Measurements from ENCODE around the gene ZNF292. TPM values are rescaled to one million over a fixed set of nuclear protein-coding genes. Genes with fewer than 3 reads are reported as not detected.
"Not testable (repeated sequence)": the region's sequence is repeated elsewhere in the genome, so short reads cannot be mapped to it uniquely, and the experiment has no call there.

The ZNF292 gene
- total RNA-seq, 1 donor from 2014 or later: 63.7 TPM

DNA sequence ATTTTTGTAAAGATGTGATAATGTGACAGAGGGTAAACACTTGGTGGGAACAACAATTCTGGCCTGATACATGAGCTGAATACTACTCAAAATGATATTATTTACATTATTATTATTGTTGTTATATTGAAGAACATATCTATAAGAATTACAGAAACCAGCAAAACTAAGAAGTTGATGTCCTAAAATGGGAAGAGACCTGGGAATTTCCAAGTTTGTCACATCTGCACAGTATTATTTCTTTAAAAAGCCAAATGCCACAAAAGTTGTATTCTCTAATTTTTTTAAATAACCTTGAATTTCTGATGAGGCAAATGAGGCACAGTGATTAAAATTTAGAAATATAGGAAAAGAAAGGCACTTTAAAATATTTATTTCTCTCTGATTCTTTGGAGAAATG lies 5.0 kb upstream of the ZNF292 start:
- peaks cover 30% of the 10 kb centered on the region for H3K4me1 Mint-ChIP-seq
- DNase-seq: no peak
- H3K36me3 Mint-ChIP-seq (ENCODE audit: low read depth): peaks cover 2% of the 10 kb centered on the region
- no peak overlapping the region for H3K4me3 Mint-ChIP-seq
- H3K27ac Mint-ChIP-seq: no peak overlapping the region
- intact Hi-C loops (cut with micrococcal nuclease): loop anchor here (10.0 kb wide), 1 partner anchor 1934 kb away; the partner anchor contains the start of gene PNRC1
- no peaks in the 10 kb centered on the region for H3K9me3 Mint-ChIP-seq
- H3K27me3 Mint-ChIP-seq: peaks cover 20% of the 10 kb centered on the region

DNA sequence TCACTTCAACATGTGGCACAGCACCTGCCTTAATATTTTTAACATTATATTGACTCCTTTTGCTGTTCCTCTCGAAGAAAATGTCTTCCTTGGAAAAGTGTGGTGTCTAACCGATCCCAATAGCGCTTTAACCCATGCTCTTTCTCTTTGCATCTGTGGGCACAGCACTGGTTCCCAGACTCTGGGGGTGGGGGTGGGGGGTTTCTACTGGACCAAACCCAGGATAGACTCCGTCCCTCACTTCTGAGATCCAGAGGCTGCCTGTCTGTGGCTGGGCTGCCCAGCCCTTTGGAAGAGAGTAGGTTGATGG lies 3.9 kb upstream of the ZNF292 start:
- H3K27me3 Mint-ChIP-seq: peaks cover 18% of the 10 kb centered on the region
- peak overlapping the region; percentile 95 for H3K27ac Mint-ChIP-seq
- H3K9me3 Mint-ChIP-seq: no peaks in the 10 kb centered on the region
- H3K36me3 Mint-ChIP-seq (ENCODE audit: low read depth): peaks cover 6% of the 10 kb centered on the region
- intact Hi-C loops (cut with micrococcal nuclease): loop anchor here (10.0 kb wide), 1 partner anchor 1933 kb away; the partner anchor contains the start of gene PNRC1
- no peak for DNase-seq
- peaks cover 32% of the 10 kb centered on the region for H3K4me1 Mint-ChIP-seq
- peak overlapping the region; percentile 88 for H3K4me3 Mint-ChIP-seq

DNA sequence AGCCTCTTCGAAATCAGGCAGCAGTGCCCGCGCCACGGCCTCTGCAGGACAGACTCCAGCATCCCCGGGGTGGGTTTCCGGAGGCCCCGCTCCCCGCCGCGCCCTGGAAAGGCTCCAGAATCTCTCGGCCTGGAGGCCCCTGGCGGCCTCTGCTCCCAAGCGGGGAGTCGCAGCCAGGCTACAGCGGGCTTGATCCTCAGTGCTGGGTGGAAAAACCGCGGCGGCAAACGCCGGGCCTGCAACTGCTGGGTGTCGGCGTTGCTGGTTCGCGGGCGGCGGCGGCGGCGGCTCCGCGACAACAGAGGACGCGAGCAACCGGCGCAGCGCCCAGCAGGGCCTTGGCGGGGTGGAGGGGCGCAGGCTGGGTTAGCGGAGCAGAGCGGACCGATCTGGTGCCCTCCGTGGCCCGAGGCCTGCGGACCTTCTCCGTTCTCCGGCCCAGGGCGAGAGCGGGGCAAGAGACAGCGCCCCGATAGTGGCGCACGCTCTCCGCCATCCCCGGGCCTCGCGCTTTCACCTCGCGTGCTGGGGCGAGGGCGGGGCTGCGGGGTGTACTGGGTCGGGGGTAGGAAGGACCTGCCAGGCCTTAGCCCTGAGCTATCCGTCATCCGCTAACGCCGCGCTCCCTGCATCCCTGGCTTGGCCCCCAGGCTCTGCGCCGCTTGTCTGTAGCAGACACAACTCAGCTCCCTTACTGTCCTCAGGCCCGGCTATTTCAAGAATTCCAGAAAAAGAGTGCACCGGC lies 3.4 kb upstream of the ZNF292 start:
- H3K4me3 Mint-ChIP-seq: peak overlapping the region; percentile 88
- H3K36me3 Mint-ChIP-seq (ENCODE audit: low read depth): peaks cover 12% of the 10 kb centered on the region
- intact Hi-C loops (cut with micrococcal nuclease): loop anchor here (10.0 kb wide), 1 partner anchor 1933 kb away; the partner anchor contains the start of gene PNRC1
- H3K27ac Mint-ChIP-seq: peak overlapping the region; percentile 95
- peak; percentile 92 for DNase-seq
- peaks cover 37% of the 10 kb centered on the region for H3K4me1 Mint-ChIP-seq
- no peaks in the 10 kb centered on the region for H3K9me3 Mint-ChIP-seq
- peaks cover 14% of the 10 kb centered on the region for H3K27me3 Mint-ChIP-seq

DNA sequence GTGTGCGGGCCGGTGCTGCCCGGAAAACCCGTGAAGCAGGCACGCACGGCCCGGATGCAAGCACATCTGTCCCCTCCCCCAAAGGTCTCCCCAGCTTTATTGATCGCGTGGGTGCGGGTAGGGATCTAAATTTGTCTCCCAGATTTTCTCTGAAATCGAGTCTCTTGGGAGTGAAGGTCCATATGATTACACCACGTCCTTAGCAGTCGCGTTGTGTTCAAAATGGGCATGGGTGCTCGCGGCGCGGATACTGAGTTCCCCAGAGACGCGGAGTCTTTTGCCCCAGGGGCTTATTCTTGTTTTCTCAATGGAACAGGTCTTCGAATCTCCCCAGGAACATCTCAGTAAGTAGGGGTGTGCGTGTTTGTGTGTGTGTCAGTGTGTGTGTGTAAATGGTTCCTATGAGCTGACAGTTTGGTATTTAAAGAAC lies 2.8 kb upstream of the ZNF292 start:
- Mint-ChIP-seq H3K9me3 (no peaks in the 10 kb centered on the region), H3K27me3 (peaks cover 11% of the 10 kb centered on the region), H3K4me1 (peaks cover 38% of the 10 kb centered on the region), H3K27ac (peak overlapping the region; percentile 95), H3K4me3 (peak overlapping the region; percentile 88), H3K36me3 (ENCODE audit: low read depth) (peaks cover 13% of the 10 kb centered on the region)
- intact Hi-C loops (cut with micrococcal nuclease): loop anchor here (10.0 kb wide), 1 partner anchor 1932 kb away; the partner anchor contains the start of gene PNRC1
- no peak for DNase-seq

DNA sequence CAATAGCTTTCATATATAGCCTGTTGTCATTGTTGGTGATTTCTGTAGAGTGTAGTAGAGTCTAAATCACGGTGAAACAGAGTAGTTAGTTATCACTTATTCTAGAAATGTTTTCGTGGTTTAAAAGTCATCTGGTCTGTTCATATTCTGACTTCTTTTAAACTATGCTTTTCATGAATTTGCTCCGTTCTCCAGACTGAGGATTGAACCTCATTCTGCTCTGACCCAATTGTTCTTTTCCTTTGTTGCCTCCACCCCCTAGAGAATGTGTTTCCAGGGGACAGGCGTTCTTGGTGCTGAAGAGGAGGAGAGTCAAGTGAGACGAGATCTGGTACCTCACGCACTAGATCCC lies 748 bp upstream of the ZNF292 start:
- intact Hi-C loops (cut with micrococcal nuclease): loop anchor here (2.0 to 10.0 kb wide), 2 partner anchors 1512 to 1930 kb away; partner anchors contain the start of genes PNRC1 and SYNCRIP
- Mint-ChIP-seq H3K27me3 (peaks cover 4% of the 10 kb centered on the region), H3K9me3 (no peaks in the 10 kb centered on the region), H3K4me1 (peaks cover 45% of the 10 kb centered on the region), H3K27ac (peak overlapping the region; percentile 95), H3K4me3 (peak overlapping the region; percentile 88), H3K36me3 (ENCODE audit: low read depth) (peaks cover 18% of the 10 kb centered on the region)
- no peak for DNase-seq

DNA sequence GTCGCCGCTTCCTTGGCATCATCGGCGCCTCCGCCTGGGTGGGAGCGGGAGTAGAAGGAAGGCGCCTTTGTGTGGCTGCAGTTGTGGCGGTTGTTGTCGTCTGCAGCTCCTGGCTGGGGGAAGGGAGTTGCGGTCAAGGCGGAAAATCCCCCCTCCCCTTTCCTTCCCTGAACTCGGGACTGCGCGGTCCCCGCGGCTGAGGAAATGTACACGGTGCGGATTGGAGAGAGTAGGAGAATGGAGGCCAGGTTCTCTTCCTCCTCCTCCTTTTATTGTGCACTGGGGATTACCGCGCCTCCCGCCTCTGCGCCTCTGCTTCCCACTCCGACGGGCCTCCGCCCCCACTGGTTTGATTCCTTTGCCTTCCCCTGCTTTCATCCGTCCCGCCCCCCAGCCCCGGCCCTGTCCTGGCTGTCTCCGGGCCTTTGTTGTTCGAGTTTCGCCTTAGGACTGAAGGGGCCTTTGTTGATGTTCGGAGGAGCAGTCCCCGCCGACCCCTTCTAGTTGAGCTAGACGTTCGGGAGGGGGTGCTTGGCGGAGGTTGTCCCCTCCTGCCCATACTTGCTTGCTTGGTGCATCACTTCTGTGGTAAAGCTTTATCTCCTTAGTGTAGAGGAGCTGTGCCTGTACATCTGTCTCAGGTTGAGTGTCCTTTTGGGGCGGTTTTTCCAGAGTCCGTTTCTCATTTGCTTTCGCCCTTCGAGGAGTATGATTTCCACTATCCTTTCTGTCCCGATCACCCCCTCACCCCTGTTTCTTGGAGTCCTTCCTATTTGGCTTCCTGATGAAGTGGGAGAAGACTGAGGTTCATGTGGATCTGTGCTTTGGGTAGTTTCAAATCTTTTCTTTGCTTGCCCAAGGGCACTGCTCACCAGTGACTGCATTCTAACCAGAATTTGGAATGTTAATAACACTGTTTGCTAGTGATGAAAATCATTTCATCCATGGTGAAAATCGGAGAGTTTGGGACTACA lies 764 bp downstream of the ZNF292 start:
- Mint-ChIP-seq H3K36me3 (ENCODE audit: low read depth) (peaks cover 20% of the 10 kb centered on the region), H3K27ac (peak overlapping the region; percentile 95), H3K27me3 (peaks cover 2% of the 10 kb centered on the region), H3K4me3 (peak overlapping the region; percentile 88), H3K4me1 (peaks cover 49% of the 10 kb centered on the region), H3K9me3 (no peaks in the 10 kb centered on the region)
- peak; percentile 87 for DNase-seq
- intact Hi-C loops (cut with micrococcal nuclease): loop anchor here (1.0 to 10.0 kb wide), 12 partner anchors 26 to 1929 kb away; partner anchors contain the start of genes AKIRIN2, CFAP206, ORC3 and PNRC1

DNA sequence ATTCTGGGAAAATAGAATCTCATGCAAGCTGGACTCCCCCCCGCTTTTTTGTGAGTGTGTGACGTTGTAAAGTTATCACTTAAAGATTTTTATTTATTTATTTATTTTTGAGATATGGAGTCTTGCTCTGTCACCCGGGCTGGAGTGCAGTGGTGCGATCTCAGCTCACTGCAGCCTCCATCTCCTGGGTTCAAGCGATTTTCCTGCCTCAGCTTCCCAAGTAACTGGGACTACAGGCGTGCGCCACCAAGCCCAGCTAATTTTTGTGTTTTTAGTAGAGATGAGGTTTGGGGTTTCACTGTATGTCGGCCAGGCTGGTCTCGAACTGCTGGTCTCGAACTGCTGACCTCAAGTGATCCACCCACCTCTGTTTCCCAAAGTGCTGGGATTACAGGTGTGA lies 2.2 kb downstream of the ZNF292 start:
- not testable (repeated sequence) for H3K27me3 Mint-ChIP-seq, H3K9me3 Mint-ChIP-seq, DNase-seq, H3K27ac Mint-ChIP-seq
- H3K4me3 Mint-ChIP-seq: peak overlapping the region; percentile 63
- H3K36me3 Mint-ChIP-seq (ENCODE audit: low read depth): peaks cover 23% of the 10 kb centered on the region
- intact Hi-C loops (cut with micrococcal nuclease): loop anchor here (5.0 to 10.0 kb wide), 3 partner anchors 250 to 1927 kb away; partner anchors contain the start of genes CFAP206, PNRC1 and RNGTT
- H3K4me1 Mint-ChIP-seq: peaks cover 52% of the 10 kb centered on the region

DNA sequence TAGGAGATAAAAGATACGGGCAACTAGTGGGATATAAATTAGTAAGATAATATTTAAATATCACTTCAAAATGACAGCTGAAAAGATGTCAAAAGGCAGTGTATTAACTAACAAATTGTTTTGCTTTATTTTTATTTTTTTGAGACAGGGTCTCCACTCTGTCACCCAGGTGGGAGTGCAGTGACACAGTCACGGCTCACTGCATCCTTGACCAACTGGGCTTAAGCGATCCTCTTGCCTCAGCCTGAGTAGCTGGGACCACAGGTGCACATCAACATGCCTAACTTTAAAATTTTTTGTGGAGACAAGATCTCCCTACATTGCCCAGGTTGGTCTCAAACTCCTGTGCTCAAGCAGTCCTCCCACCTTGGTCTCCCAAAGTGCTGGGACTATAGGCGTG lies 5.9 kb downstream of the ZNF292 start:
- intact Hi-C loops (cut with micrococcal nuclease): no loop called here
- H3K4me3 Mint-ChIP-seq: no peak overlapping the region
- no peaks in the 10 kb centered on the region for H3K27me3 Mint-ChIP-seq
- H3K36me3 Mint-ChIP-seq (ENCODE audit: low read depth): peaks cover 26% of the 10 kb centered on the region
- no peaks in the 10 kb centered on the region for H3K9me3 Mint-ChIP-seq
- no peak for DNase-seq
- H3K27ac Mint-ChIP-seq: no peak overlapping the region
- H3K4me1 Mint-ChIP-seq: peaks cover 62% of the 10 kb centered on the region

DNA sequence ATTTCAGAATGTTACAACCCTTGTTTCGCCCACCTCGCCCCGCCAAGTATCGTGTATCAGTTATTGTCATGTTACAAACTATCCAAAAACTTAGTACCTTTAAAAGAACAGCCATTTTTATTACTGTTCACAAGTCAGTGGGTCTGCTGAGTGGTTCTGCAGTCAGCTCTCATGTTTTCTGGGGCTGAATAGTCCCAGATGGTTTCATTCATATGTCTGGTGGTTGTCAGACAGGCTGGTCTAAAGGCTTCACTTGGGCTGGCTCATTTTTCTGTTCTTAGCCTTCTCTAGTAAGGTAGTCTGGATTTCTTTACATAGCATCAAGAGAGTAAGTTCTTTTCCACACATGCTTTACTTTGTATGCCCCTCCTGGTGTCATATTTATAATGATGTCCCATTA lies 8.6 kb downstream of the ZNF292 start:
- peaks cover 16% of the 10 kb centered on the region for H3K36me3 Mint-ChIP-seq (ENCODE audit: low read depth)
- no peak overlapping the region for H3K4me3 Mint-ChIP-seq
- no peaks in the 10 kb centered on the region for H3K9me3 Mint-ChIP-seq
- no peak for DNase-seq
- no peaks in the 10 kb centered on the region for H3K27me3 Mint-ChIP-seq
- H3K27ac Mint-ChIP-seq: peak overlapping the region; percentile 21
- intact Hi-C loops (cut with micrococcal nuclease): no loop called here
- peaks cover 58% of the 10 kb centered on the region for H3K4me1 Mint-ChIP-seq

DNA sequence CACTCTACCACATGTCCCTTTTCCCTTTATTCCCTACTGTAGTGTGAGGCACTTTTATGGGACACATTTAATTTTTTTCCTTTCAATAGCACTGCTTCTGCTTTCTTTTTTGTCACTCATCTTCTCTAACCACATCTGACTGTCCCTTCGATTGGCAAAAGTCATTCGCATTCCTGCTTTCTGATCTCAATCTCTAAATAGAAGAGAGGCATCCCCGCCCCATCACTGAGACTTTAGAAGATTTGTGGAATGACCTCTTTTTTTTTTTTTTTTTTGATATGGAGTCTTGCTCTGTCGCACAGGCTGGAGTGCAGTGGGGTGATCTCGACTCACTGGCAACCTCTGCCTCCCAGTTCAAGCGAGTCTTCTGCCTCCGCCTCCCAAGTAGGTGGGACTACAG lies 9.1 kb downstream of the ZNF292 start:
- no peaks in the 10 kb centered on the region for H3K27me3 Mint-ChIP-seq
- H3K4me3 Mint-ChIP-seq: no peak overlapping the region
- peaks cover 15% of the 10 kb centered on the region for H3K36me3 Mint-ChIP-seq (ENCODE audit: low read depth)
- intact Hi-C loops (cut with micrococcal nuclease): no loop called here
- DNase-seq: no peak
- H3K27ac Mint-ChIP-seq: peak overlapping the region; percentile 66
- H3K9me3 Mint-ChIP-seq: no peaks in the 10 kb centered on the region
- H3K4me1 Mint-ChIP-seq: peaks cover 58% of the 10 kb centered on the region

DNA sequence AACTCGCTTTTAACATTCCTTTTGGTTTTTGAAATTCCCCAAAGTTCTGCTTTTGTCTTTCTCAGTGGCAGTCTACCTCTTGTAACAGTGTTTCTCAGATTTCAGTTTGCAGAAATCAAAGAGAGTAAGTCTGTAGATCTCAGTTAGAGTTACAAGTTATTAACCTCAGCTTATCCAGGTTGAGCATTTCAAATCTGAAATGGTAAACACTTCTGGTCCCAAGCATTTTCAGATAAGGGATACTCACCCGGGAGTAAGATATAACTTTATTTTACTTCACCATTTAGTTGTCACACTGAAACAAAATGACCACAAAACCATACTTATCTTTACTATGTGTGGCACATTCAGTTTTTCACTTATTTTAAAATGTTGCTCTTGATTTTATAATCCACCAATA lies 9.8 kb downstream of the ZNF292 start:
- DNase-seq: no peak
- intact Hi-C loops (cut with micrococcal nuclease): no loop called here
- peaks cover 15% of the 10 kb centered on the region for H3K36me3 Mint-ChIP-seq (ENCODE audit: low read depth)
- H3K4me3 Mint-ChIP-seq: no peak overlapping the region
- H3K4me1 Mint-ChIP-seq: peaks cover 54% of the 10 kb centered on the region
- peak overlapping the region; percentile 66 for H3K27ac Mint-ChIP-seq
- H3K9me3 Mint-ChIP-seq: no peaks in the 10 kb centered on the region
- no peaks in the 10 kb centered on the region for H3K27me3 Mint-ChIP-seq

DNA sequence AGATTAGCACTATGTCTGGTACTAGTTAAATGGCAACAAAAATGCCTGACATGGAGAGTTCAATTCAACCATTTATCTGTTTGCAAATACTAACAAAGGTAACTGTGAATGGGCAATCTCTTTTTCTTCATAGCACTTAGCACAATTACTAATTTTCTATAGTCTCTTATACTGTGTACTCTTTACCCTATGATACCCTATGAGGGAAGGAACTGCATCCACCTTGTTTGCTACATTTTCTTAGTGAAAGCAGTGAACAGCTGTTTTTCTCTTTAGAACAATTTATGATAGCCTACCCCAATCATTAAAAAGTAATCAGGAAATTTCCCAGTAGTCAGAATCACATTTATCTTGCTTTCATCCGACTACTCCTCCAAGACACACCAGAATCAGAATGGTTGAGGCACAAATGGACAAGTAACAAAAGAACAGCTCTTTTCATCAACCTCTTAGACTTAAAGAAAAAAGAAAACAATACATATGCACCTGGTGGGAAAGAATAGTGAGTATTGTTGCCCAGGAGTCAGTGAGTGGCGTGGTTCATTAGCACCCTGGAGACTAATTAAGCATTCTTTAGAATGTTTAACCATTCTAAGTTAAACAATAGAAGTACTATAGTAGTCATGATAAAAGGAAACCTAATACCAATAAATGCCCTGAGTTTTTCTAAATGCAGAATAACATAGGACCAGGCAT lies 16.7 kb downstream of the ZNF292 start:
- Mint-ChIP-seq H3K27ac (peak overlapping the region; percentile 8), H3K4me3 (no peak overlapping the region), H3K4me1 (peaks cover 46% of the 10 kb centered on the region), H3K9me3 (peaks cover 8% of the 10 kb centered on the region), H3K27me3 (no peaks in the 10 kb centered on the region), H3K36me3 (ENCODE audit: low read depth) (peaks cover 25% of the 10 kb centered on the region)
- intact Hi-C loops (cut with micrococcal nuclease): loop anchor here (5.0 kb wide), 1 partner anchor 40 kb away; no protein-coding TSS in a partner anchor
- no peak for DNase-seq

DNA sequence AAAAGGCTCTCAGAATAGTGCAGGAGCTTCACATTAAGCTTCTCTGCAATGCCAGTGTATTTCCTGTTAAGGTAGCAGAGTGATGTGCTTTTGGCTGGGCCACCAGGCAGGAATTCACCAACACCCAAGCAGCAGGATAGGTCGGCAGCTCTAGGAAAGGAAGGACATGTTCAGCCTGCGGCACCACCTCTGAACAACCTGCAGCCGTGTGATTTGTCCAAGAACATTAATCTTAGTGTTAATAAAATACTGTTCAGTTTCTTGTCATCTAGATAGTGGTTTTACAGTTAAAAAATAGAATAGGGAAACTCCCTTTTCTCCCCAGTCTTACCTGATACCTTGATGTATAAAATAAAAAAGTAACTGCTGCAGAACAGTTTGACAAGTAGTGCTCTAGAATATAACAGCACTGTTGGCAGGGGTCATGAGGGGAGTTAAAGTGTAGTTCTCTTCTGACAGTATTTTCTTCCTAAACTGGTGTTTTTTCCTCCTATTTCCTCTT lies 18.8 kb downstream of the ZNF292 start:
- no peak for DNase-seq
- H3K4me3 Mint-ChIP-seq: no peak overlapping the region
- H3K27ac Mint-ChIP-seq: peak overlapping the region; percentile 54
- H3K9me3 Mint-ChIP-seq: peaks cover 10% of the 10 kb centered on the region
- no peaks in the 10 kb centered on the region for H3K27me3 Mint-ChIP-seq
- H3K36me3 Mint-ChIP-seq (ENCODE audit: low read depth): peaks cover 35% of the 10 kb centered on the region
- peaks cover 50% of the 10 kb centered on the region for H3K4me1 Mint-ChIP-seq
- intact Hi-C loops (cut with micrococcal nuclease): loop anchor here (5.0 kb wide), 1 partner anchor 38 kb away; no protein-coding TSS in a partner anchor
